H1 (cell line): ENCODE results near the gene SDF2L1. TPM values are rescaled to one million over a fixed set of nuclear protein-coding genes. Genes with fewer than 3 reads are reported as not detected.

Experiments
- CTCF ChIA-PET: fragments of 300-600 bp; sonication (Branson Sonifier 250); formaldehyde crosslinking; loops from one replicate; lab custom pipeline; 2021; ENCODE audit not compliant: partially characterized antibody; lab: Charles Lee
- POLR2A ChIA-PET: fragments of 300-600 bp; sonication (Branson Sonifier 250); formaldehyde crosslinking; loops from one replicate; lab custom pipeline; 2021; ENCODE audit warnings: inconsistent platforms; ENCODE audit not compliant: partially characterized antibody; lab: Charles Lee
- DNase-seq, 2 experiments: peaks; one replicate each; pipeline versions ENCODE4 v3.0.0 to v3.0.0-alpha.2; 2010 to 2022; ENCODE audit warnings: low spot score in 2 of 2, low read depth in 1 of 2, mixed read lengths in 1 of 2
- FAIRE-seq: peaks from 2 replicates; lab custom pipeline; 2011; peaks lifted over from hg19 to GRCh38; lab: Jason Lieb, UNC
- H2AFZ ChIP-seq: 2 replicates; pipeline ENCODE4 v1.8.1; 2012; ENCODE audit warnings: low read length, inconsistent platforms
- H2AK5ac ChIP-seq: 2 replicates; pipeline ENCODE4 v1.6.1; 2013; ENCODE audit warnings: low read depth, low read length
- H2BK120ac ChIP-seq: replicated peaks from 2 replicates; pipeline ENCODE3; 2013; ENCODE audit warnings: low read depth, low read length, inconsistent platforms
- H2BK12ac ChIP-seq: 2 replicates; pipeline ENCODE4 v1.6.1; 2013; ENCODE audit warnings: low read depth, low read length
- H2BK15ac ChIP-seq: 2 replicates; pipeline ENCODE4 v1.6.1; 2013; ENCODE audit warnings: low read length
- H2BK20ac ChIP-seq: 2 replicates; pipeline ENCODE4 v1.6.1; 2013; ENCODE audit warnings: low read length
- H2BK5ac ChIP-seq: 2 replicates; pipeline ENCODE4 v1.6.1; 2013; ENCODE audit warnings: low read depth, low read length
- H3K14ac ChIP-seq: 2 replicates; pipeline ENCODE4 v1.6.1; 2013; ENCODE audit warnings: inconsistent platforms; ENCODE audit not compliant: insufficient read length
- H3K18ac ChIP-seq: 2 replicates; pipeline ENCODE4 v1.6.1; 2013; ENCODE audit warnings: low read length; ENCODE audit errors: extremely low read depth
- H3K23ac ChIP-seq: 2 replicates; pipeline ENCODE4 v1.6.1; 2013; ENCODE audit warnings: inconsistent platforms; ENCODE audit not compliant: insufficient read length
- H3K23me2 ChIP-seq: 2 replicates; pipeline ENCODE4 v1.6.1; 2013; ENCODE audit warnings: low read depth, low read length
- H3K27ac ChIP-seq: 2 replicates; pipeline ENCODE4 v1.6.1; 2011; ENCODE audit warnings: low read depth, low read length, inconsistent platforms
- H3K27me3 ChIP-seq, 4 experiments: replicated peaks in 1 of 4; 1 replicate in 1 of 4; 2 replicates in 3 of 4; pipeline versions ENCODE4 v1.6.1 to v1.8.1; 2011 to 2013; ENCODE audit warnings: low read length in 3 of 4, mild to moderate bottlenecking in 3 of 4, inconsistent platforms in 2 of 4, mixed read lengths in 2 of 4, moderate library complexity in 1 of 4; ENCODE audit not compliant: control insufficient read depth in 3 of 4, insufficient read depth in 3 of 4; ENCODE audit errors: extremely low read depth in 1 of 4
- H3K36me3 ChIP-seq, 4 experiments: 2 replicates each; pipeline versions ENCODE4 v1.6.1 to v1.8.1; 2011 to 2013; ENCODE audit warnings: mild to moderate bottlenecking in 4 of 4, low read length in 3 of 4, moderate library complexity in 2 of 4, control low read depth in 1 of 4, inconsistent platforms in 1 of 4; ENCODE audit not compliant: insufficient read depth in 4 of 4, control insufficient read depth in 2 of 4
- H3K4ac ChIP-seq: replicated peaks from 2 replicates; pipeline ENCODE3; 2013; ENCODE audit warnings: low read length, low read depth, mixed read lengths, inconsistent platforms; ENCODE audit not compliant: insufficient read length
- H3K4me1 ChIP-seq, 4 experiments: replicated peaks in 1 of 4; 1 replicate in 1 of 4; 2 replicates in 3 of 4; pipeline versions ENCODE4 v1.6.1 to v1.8.1; 2011 to 2013; ENCODE audit warnings: low read length in 3 of 4, inconsistent platforms in 2 of 4, mixed read lengths in 1 of 4; ENCODE audit not compliant: insufficient read depth in 4 of 4, control insufficient read depth in 3 of 4
- H3K4me2 ChIP-seq, 2 experiments: 2 replicates each; pipeline versions ENCODE4 v1.6.1 to v1.8.1; 2011 to 2013; ENCODE audit warnings: low read depth in 2 of 2, low read length in 2 of 2, control low read depth in 1 of 2, inconsistent platforms in 1 of 2, mild to moderate bottlenecking in 1 of 2; ENCODE audit not compliant: insufficient read depth in 1 of 2
- H3K4me3 ChIP-seq, 4 experiments: fragments of 200-600, 300-600 bp in 1 of 4; sonication (generic), shearing (Covaris generic), sonication (Bioruptor Twin) in 1 of 4; 2 replicates each; pipeline versions ENCODE4 v1.5.1 to v1.8.1; 2011 to 2016; ENCODE audit warnings: low read length in 4 of 4, low read depth in 3 of 4, control low read depth in 2 of 4, inconsistent platforms in 2 of 4, mild to moderate bottlenecking in 2 of 4, mixed read lengths in 1 of 4, moderate library complexity in 1 of 4; ENCODE audit not compliant: insufficient read depth in 2 of 4; ENCODE audit errors: extremely low read depth in 1 of 4
- H3K56ac ChIP-seq: replicated peaks from 2 replicates; pipeline ENCODE3; 2013; ENCODE audit warnings: low read depth, mild to moderate bottlenecking, mixed read lengths, low read length, inconsistent platforms; ENCODE audit not compliant: insufficient read length
- H3K79me1 ChIP-seq: 2 replicates; pipeline ENCODE4 v1.6.1; 2013; ENCODE audit warnings: low read depth, low read length, control low read depth
- H3K79me2 ChIP-seq, 2 experiments: 2 replicates each; pipeline versions ENCODE4 v1.6.1 to v1.8.1; 2012 to 2013; ENCODE audit warnings: low read length in 2 of 2, mild to moderate bottlenecking in 2 of 2, inconsistent platforms in 1 of 2; ENCODE audit not compliant: insufficient read depth in 2 of 2, control insufficient read depth in 1 of 2
- H3K9ac ChIP-seq, 4 experiments: replicated peaks in 1 of 4; 1 replicate in 1 of 4; 2 replicates in 3 of 4; pipeline versions ENCODE4 v1.6.1 to v1.8.1; 2011 to 2013; ENCODE audit warnings: low read depth in 3 of 4, low read length in 3 of 4, control low read depth in 2 of 4, mild to moderate bottlenecking in 2 of 4, moderate library complexity in 2 of 4, inconsistent platforms in 1 of 4; ENCODE audit errors: extremely low read depth in 1 of 4
- H3K9me3 ChIP-seq, 2 experiments: 2 replicates each; pipeline versions ENCODE4 v1.6.1 to v1.8.1; 2012 to 2013; ENCODE audit warnings: mild to moderate bottlenecking in 2 of 2, moderate library complexity in 2 of 2, control low read depth in 1 of 2, inconsistent platforms in 1 of 2, low read depth in 1 of 2, low read length in 1 of 2, mixed read lengths in 1 of 2; ENCODE audit not compliant: insufficient read depth in 2 of 2
- H4K20me1 ChIP-seq, 2 experiments: replicated peaks in 1 of 2; 2 replicates each; pipeline versions ENCODE3 to v1.8.1; 2011 to 2013; ENCODE audit warnings: inconsistent platforms in 2 of 2, low read length in 2 of 2, mild to moderate bottlenecking in 1 of 2; ENCODE audit not compliant: insufficient read depth in 2 of 2, control insufficient read depth in 1 of 2
- H4K5ac ChIP-seq: 2 replicates; pipeline ENCODE4 v1.6.1; 2013; ENCODE audit warnings: low read length, low read depth, mixed read lengths, inconsistent platforms; ENCODE audit not compliant: insufficient read length
- H4K8ac ChIP-seq: 2 replicates; pipeline ENCODE4 v1.8.0; 2013; ENCODE audit warnings: mild to moderate bottlenecking, moderate library complexity, low read length, inconsistent platforms; ENCODE audit not compliant: insufficient read depth; ENCODE audit errors: extremely low read depth
- H4K91ac ChIP-seq: replicated peaks from 2 replicates; pipeline ENCODE3; 2013; ENCODE audit warnings: low read length, mixed read lengths, inconsistent platforms; ENCODE audit not compliant: insufficient read length
- CREB1 ChIP-seq: IDR thresholded peaks from 2 replicates; pipeline ENCODE4 v1.6.1; 2012; ENCODE audit warnings: inconsistent platforms
- CTCF ChIP-seq, 3 experiments: IDR thresholded peaks; 1 replicate in 2 of 3; 2 replicates in 1 of 3; pipeline versions ENCODE4 v1.5.1 to v1.6.1; 2011; ENCODE audit warnings: low read length in 3 of 3, mild to moderate bottlenecking in 3 of 3, inconsistent platforms in 2 of 3, low read depth in 1 of 3, moderate library complexity in 1 of 3; ENCODE audit not compliant: insufficient read depth in 1 of 3; ENCODE audit errors: control extremely low read depth in 1 of 3
- EGR1 ChIP-seq: IDR thresholded peaks from 2 replicates; pipeline ENCODE4 v1.6.1; 2011; ENCODE audit warnings: low read depth, low read length, borderline replicate concordance
- GABPA ChIP-seq: IDR thresholded peaks from 2 replicates; pipeline ENCODE4 v1.6.1; 2011; ENCODE audit warnings: mild to moderate bottlenecking, low read length, moderate library complexity, borderline replicate concordance; ENCODE audit not compliant: insufficient read depth
- PHF8 ChIP-seq: fragments of 200-600 bp; sonication (generic); conservative IDR thresholded peaks from 2 replicates; pipeline ENCODE4 v1.7.1; 2012; ENCODE audit warnings: low read depth, mild to moderate bottlenecking, inconsistent platforms, low read length, moderate library complexity
- POU5F1 ChIP-seq: IDR thresholded peaks from 2 replicates; pipeline ENCODE4 v1.6.1; 2011; ENCODE audit warnings: low read depth, mild to moderate bottlenecking, low read length, moderate library complexity
- RAD21 ChIP-seq, 2 experiments: IDR thresholded peaks in 1 of 2; conservative IDR thresholded peaks in 1 of 2; 2 replicates each; pipeline ENCODE4 v1.6.1; 2011; ENCODE audit warnings: low read depth in 2 of 2, low read length in 2 of 2, improper control_type of control experiment in 1 of 2, inconsistent platforms in 1 of 2, mild to moderate bottlenecking in 1 of 2, moderate library complexity in 1 of 2
- SIX5 ChIP-seq: IDR thresholded peaks from 2 replicates; pipeline ENCODE4 v1.6.1; 2011; ENCODE audit warnings: mild to moderate bottlenecking, low read depth, low read length
- WGBS, 2 experiments: shearing (Covaris generic) in 1 of 2; methylation state at CpG; one replicate each; pipeline versions ENCODE4 v1.1.6 to v1.1.7; 2013 to 2015; ENCODE audit warnings: low lambda C conversion rate in 2 of 2, mixed read lengths in 2 of 2, inconsistent platforms in 1 of 2, low coverage in 1 of 2, missing lambda C conversion rate in 1 of 2; ENCODE audit not compliant: insufficient replicate concordance in 2 of 2, insufficient coverage in 1 of 2, insufficient read length in 1 of 2; ENCODE audit errors: extremely low coverage in 1 of 2, missing lambda C conversion rate in 1 of 2; 5-methylcytosine and 5-hydroxymethylcytosine counted together
- polyA plus RNA-seq, 7 experiments: library from polyadenylated mRNA; depleted of rRNA in 3 of 7; stranded (reverse) in 5 of 7; unstranded in 2 of 7; fragments of >200 nt in 5 of 7; fragments of 200-250 nt in 2 of 7; gene quantifications; 1 replicate in 5 of 7; 2 replicates in 1 of 7; 4 replicates in 1 of 7; pipeline versions ENCODE4 v1.2.1 to v1.2.3, GENCODE V29; 2011 to 2013; ENCODE audit warnings: missing spikeins in 2 of 7, mixed read lengths in 2 of 7
- total RNA-seq: library from RNA; stranded (reverse); fragmentation: NEBNext Ultra II Directional; extraction: Animal tissue kit (Norgen Biotek cat#: 25700); gene quantifications from 2 replicates; pipeline ENCODE4 v1.2.1, GENCODE V29; 2021

Gene SDF2L1
- total and polyA plus RNA-seq, 2 of the 8 experiments (the other 6 are each of a cell fraction or from before 2014, with no cell fraction given): 51.1 to 59.6 TPM

- H2BK120ac ChIP-seq: peak overlapping the region; percentile 51
- H4K5ac ChIP-seq: peak overlapping the region; percentile 84
- H3K23me2 ChIP-seq: peaks cover 5% of the 10 kb centered on the region; the same call in 1 of the 2 replicates
- peak overlapping the region; percentile 46; the same call in 1 of the 2 replicates for H2BK5ac ChIP-seq
- 1% methylated on average over 28 of the region's 29 CpGs; no CpG with 5 or more reads in 1 of the 2 experiments for WGBS, 2 experiments
- no peak overlapping the region for H2AK5ac ChIP-seq
- H3K4me2 ChIP-seq: peak overlapping the region; percentile 68 to 97
- no peak overlapping the region for H3K14ac ChIP-seq
- H2BK20ac ChIP-seq: no peak overlapping the region
- H4K20me1 ChIP-seq: peaks cover 7 to 11% of the 10 kb centered on the region in 2 experiments
- H4K8ac ChIP-seq: peak overlapping the region; percentile 92
- CTCF ChIA-PET: interaction anchor here (0.7 to 22.2 kb wide), 3 partner anchors 9 to 89 kb away, joined by 4 to 499 read pairs (median 22); partner anchors contain the start of genes CCDC116, SDF2L1 and YDJC
- DNase-seq (no peak), FAIRE-seq (no peak)
- peak overlapping the region; percentile 94 for H3K56ac ChIP-seq
- H4K91ac ChIP-seq: peak overlapping the region; percentile 84
- peaks cover 10 to 17% (median 14%) of the 10 kb centered on the region in 4 experiments; a peak in 6 of 8 replicates for H3K36me3 ChIP-seq
- no peaks in the 10 kb centered on the region for H3K9me3 ChIP-seq
- POLR2A ChIA-PET: interaction anchor here (0.7 to 5.9 kb wide), 7 partner anchors 9 to 79 kb away, joined by 3 to 42 read pairs (median 4); partner anchors contain the start of genes PPIL2 and SDF2L1
- H3K18ac ChIP-seq: peak overlapping the region; percentile 87
- H3K4me1 ChIP-seq: peaks cover 3 to 16% (median 7%) of the 10 kb centered on the region in 4 experiments
- no peak overlapping the region for H2BK12ac ChIP-seq
- peaks cover 0 to 4% of the 10 kb centered on the region in 2 experiments; a peak in 1 of 4 replicates for H3K79me2 ChIP-seq
- H3K27ac ChIP-seq: peak overlapping the region; percentile 52; the same call in 1 of the 2 replicates
- H3K23ac ChIP-seq: no peak overlapping the region
- H3K4me3 ChIP-seq: peak overlapping the region; percentile 78 to 98 (median 81)
- peak overlapping the region; percentile 88; the same call in 1 of the 2 replicates for H2BK15ac ChIP-seq
- H2AFZ ChIP-seq: peak overlapping the region; percentile 6; the same call in 1 of the 2 replicates
- H3K27me3 ChIP-seq: no peaks in the 10 kb centered on the region
- H3K9ac ChIP-seq: peak overlapping the region in 2 of 4 experiments; percentile 48 to 78; a peak in 4 of 7 replicates
- H3K4ac ChIP-seq: peak overlapping the region; percentile 84
- peaks cover 7% of the 10 kb centered on the region; the same call in 1 of the 2 replicates for H3K79me1 ChIP-seq
- TF ChIP-seq SIX5 (no peak), PHF8 (peak; percentile 10; the same call in 1 of the 2 replicates), POU5F1 (peak; percentile 85), EGR1 (no peak), GABPA (0 out of 2 replicates have a peak, but pooled peaks have one; percentile 23), RAD21 (IDR thresholded peaks at IDR 0.05 in 1 of 2, conservative IDR thresholded peaks at IDR 0.05 in 1 of 2; ENCODE audit: low read depth in 2 of 2, low read length in 2 of 2) (no peak), CREB1 (0 out of 2 replicates have a peak, but pooled peaks have one; percentile 8), CTCF (IDR thresholded peaks at IDR 0.05; ENCODE audit: control extremely low read depth in 1 of 3, insufficient read depth in 1 of 3, low read depth in 1 of 3, low read length in 3 of 3) (no peak)
Measured at GRCh38 chr22:21651521-21652009, 9.5 kb downstream of the SDF2L1 start.
